Measurements from ENCODE around the gene ENOX1. TPM values are rescaled to one million over a fixed set of nuclear protein-coding genes. Genes with fewer than 3 reads are reported as not detected.

The ENOX1 gene
- total RNA-seq, 3 donors from 2014 or later (not counting 1 experiment from before 2014, with no cell fraction given), result not detected

DNA sequence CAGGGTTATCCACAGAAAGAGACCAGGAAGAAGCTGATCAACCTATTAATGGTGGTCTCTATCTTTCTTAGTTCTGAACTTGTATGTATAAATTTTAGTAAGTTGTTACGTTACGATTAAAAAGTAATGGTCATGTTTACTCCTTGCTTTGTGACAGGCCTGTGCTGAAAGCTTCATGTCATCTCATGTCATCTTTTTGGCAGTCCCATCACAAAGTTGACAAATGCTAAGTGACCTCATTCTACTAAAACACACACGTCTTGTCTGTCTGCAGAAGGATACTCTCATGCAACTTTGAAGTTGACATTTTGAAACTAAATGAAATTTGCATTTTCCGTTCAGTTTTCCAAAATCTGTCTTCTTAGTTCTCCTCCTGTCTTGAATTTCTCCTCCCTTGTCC, 417.5 kb downstream of the ENOX1 start:
- Mint-ChIP-seq H3K36me3 (no peaks in the 10 kb centered on the region), H3K4me1 (peaks cover 7 to 8% of the 10 kb centered on the region in 2 donors), H3K9me3 (no peaks in the 10 kb centered on the region), H3K27ac (no peak overlapping the region), H3K4me3 (peak overlapping the region; percentile 5), H3K27me3 (ENCODE audit: low read depth in 2 of 2) (no peaks in the 10 kb centered on the region)
- Histone ChIP-seq H3K27me3 (ENCODE audit: control insufficient read depth, insufficient read depth, low read length) (no peaks in the 10 kb centered on the region), H3K4me1 (ENCODE audit: control insufficient read depth, insufficient read depth, low read length) (no peaks in the 10 kb centered on the region), H3K36me3 (ENCODE audit: control insufficient read depth, insufficient read depth, low read length) (no peaks in the 10 kb centered on the region), H3K4me3 (ENCODE audit: low read length) (no peak overlapping the region), H3K27ac (ENCODE audit: low read length) (no peak overlapping the region), H3K9me3 (ENCODE audit: control insufficient read depth, insufficient read depth, low read length) (no peaks in the 10 kb centered on the region)
- no peak for ATAC-seq
- TF ChIP-seq, protein P1, sequence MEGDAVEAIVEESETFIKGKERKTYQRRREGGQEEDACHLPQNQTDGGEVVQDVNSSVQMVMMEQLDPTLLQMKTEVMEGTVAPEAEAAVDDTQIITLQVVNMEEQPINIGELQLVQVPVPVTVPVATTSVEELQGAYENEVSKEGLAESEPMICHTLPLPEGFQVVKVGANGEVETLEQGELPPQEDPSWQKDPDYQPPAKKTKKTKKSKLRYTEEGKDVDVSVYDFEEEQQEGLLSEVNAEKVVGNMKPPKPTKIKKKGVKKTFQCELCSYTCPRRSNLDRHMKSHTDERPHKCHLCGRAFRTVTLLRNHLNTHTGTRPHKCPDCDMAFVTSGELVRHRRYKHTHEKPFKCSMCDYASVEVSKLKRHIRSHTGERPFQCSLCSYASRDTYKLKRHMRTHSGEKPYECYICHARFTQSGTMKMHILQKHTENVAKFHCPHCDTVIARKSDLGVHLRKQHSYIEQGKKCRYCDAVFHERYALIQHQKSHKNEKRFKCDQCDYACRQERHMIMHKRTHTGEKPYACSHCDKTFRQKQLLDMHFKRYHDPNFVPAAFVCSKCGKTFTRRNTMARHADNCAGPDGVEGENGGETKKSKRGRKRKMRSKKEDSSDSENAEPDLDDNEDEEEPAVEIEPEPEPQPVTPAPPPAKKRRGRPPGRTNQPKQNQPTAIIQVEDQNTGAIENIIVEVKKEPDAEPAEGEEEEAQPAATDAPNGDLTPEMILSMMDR (IDR thresholded peaks at IDR 0.05), result no peak
- no peak for DNase-seq
- WGBS (ENCODE audit: insufficient coverage), result 88% methylated on average over 3 of the region's 4 CpGs
- intact Hi-C loops (cut with micrococcal nuclease), result no loop called here

DNA sequence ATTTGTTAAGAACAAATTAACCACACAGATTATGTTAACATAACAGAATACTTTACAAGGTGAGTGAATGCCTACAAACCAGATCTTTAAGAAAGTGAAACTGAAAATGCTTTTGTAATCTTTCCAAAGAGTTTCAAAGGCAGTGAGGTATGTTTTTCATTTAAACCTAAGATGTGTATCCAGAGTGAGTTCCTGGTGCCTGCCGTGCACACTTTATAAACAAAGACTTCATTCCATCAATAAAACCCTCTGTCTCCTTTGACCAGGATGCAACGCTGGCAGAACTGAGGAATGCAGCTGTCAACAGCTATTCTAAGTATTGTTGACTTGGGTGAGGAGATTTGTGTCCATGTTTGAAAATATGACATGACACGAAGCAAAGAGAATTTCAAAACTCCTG, 418.8 kb downstream of the ENOX1 start:
- H3K4me1 Mint-ChIP-seq, result peaks cover 7 to 8% of the 10 kb centered on the region in 2 donors
- Histone ChIP-seq H3K36me3 (ENCODE audit: control insufficient read depth, insufficient read depth, low read length) (no peaks in the 10 kb centered on the region), H3K27ac (ENCODE audit: low read length) (no peak overlapping the region), H3K9me3 (ENCODE audit: control insufficient read depth, insufficient read depth, low read length) (no peaks in the 10 kb centered on the region), H3K4me3 (ENCODE audit: low read length) (no peak overlapping the region), H3K4me1 (ENCODE audit: control insufficient read depth, insufficient read depth, low read length) (no peaks in the 10 kb centered on the region), H3K27me3 (ENCODE audit: control insufficient read depth, insufficient read depth, low read length) (no peaks in the 10 kb centered on the region)
- peak overlapping the region; percentile 54 to 75 for H3K27ac Mint-ChIP-seq
- peak in 1 of 2 donors; percentile 7 for DNase-seq
- H3K36me3 Mint-ChIP-seq, result no peaks in the 10 kb centered on the region
- H3K27me3 Mint-ChIP-seq (ENCODE audit: low read depth in 2 of 2), result no peaks in the 10 kb centered on the region
- TF ChIP-seq, protein P1 (IDR thresholded peaks at IDR 0.05), result no peak
- 57% methylated on average over 2 of the region's 3 CpGs for WGBS (ENCODE audit: insufficient coverage)
- no peaks in the 10 kb centered on the region for H3K9me3 Mint-ChIP-seq
- peak overlapping the region; percentile 70 for H3K4me3 Mint-ChIP-seq
- peak in 1 of 3 donors; percentile 54 for ATAC-seq
- intact Hi-C loops (cut with micrococcal nuclease), result no loop called here

DNA sequence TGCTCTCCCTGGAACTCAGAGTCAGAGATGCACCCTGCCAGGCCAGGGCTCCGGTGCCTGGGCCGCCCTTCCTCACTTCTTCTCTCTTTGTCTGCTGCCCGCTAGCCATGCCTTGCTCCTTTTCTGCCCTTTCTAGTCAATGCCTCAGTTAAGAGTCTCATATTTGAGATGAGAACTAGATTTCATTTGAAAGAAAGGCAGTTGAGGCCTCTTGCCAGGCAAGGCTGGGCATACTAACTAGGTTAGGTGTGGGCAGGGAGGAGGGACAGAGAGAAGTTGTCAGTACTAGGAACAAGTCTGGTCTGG, 421.8 kb downstream of the ENOX1 start:
- Histone ChIP-seq H3K4me3 (ENCODE audit: low read length) (no peak overlapping the region), H3K9me3 (ENCODE audit: control insufficient read depth, insufficient read depth, low read length) (no peaks in the 10 kb centered on the region), H3K27ac (ENCODE audit: low read length) (no peak overlapping the region), H3K4me1 (ENCODE audit: control insufficient read depth, insufficient read depth, low read length) (no peaks in the 10 kb centered on the region), H3K27me3 (ENCODE audit: control insufficient read depth, insufficient read depth, low read length) (no peaks in the 10 kb centered on the region), H3K36me3 (ENCODE audit: control insufficient read depth, insufficient read depth, low read length) (no peaks in the 10 kb centered on the region)
- no peak overlapping the region for H3K27ac Mint-ChIP-seq
- H3K9me3 Mint-ChIP-seq, result no peaks in the 10 kb centered on the region
- intact Hi-C loops (cut with micrococcal nuclease), result no loop called here
- no peak for DNase-seq
- TF ChIP-seq, protein P1 (IDR thresholded peaks at IDR 0.05), result no peak
- no peaks in the 10 kb centered on the region for H3K36me3 Mint-ChIP-seq
- 100% methylated on average over 3 of the region's 3 CpGs for WGBS (ENCODE audit: insufficient coverage)
- peaks cover 7 to 8% of the 10 kb centered on the region in 2 donors for H3K4me1 Mint-ChIP-seq
- no peak overlapping the region for H3K4me3 Mint-ChIP-seq
- no peak for ATAC-seq
- no peaks in the 10 kb centered on the region for H3K27me3 Mint-ChIP-seq (ENCODE audit: low read depth in 2 of 2)

DNA sequence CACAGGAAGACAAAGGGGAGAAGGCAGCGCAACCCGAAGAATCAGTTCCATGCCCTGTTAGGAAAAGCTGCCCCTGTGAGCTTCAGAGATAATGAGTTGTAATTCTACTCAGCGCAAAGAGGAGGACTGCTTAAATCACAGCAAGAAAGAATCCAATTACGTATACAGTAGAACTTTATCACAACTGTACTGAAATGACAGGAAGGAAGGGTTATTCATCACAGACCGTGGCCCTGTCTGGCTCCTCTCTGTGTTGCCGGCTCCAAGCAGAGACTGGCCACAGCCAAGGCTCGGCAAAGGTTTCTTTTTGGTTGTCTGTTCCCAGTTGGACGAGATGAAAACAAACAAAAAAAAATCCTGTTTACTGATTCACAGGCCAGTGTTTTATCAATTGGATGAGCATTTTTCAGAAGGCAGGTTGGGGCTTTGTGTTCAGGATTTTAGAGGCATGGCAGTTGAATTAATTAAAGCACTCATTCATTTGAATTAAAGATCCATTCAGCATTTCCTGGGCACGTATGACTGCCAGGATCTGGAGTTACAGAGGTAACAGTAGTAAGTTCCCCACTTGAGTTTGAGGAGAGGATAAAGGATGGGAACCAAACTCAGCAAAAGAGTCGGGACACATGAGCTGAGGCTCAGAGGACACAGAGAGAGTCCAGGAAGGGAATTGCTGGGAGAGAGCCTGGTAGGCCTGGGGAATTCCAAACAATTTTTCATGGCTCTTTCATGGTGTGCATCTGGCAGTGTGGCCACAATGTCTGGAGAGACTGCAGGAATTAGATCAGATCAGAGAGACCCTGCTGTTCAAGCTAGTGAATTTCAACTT, 422.3 kb downstream of the ENOX1 start:
- Mint-ChIP-seq H3K9me3 (no peaks in the 10 kb centered on the region), H3K4me3 (no peak overlapping the region), H3K27me3 (ENCODE audit: low read depth in 2 of 2) (no peaks in the 10 kb centered on the region), H3K27ac (no peak overlapping the region), H3K4me1 (peaks cover 7 to 8% of the 10 kb centered on the region in 2 donors), H3K36me3 (no peaks in the 10 kb centered on the region)
- H3K4me1 ChIP-seq (ENCODE audit: control insufficient read depth, insufficient read depth, low read length), result no peaks in the 10 kb centered on the region
- no peak overlapping the region for H3K27ac ChIP-seq (ENCODE audit: low read length)
- DNase-seq, result no peak
- 54% methylated on average over 10 of the region's 10 CpGs for WGBS (ENCODE audit: insufficient coverage)
- peak in 2 of 3 donors; percentile 33 to 39 for ATAC-seq
- TF ChIP-seq, protein P1 (IDR thresholded peaks at IDR 0.05), result no peak
- H3K4me3 ChIP-seq (ENCODE audit: low read length), result no peak overlapping the region
- H3K36me3 ChIP-seq (ENCODE audit: control insufficient read depth, insufficient read depth, low read length), result no peaks in the 10 kb centered on the region
- H3K27me3 ChIP-seq (ENCODE audit: control insufficient read depth, insufficient read depth, low read length), result no peaks in the 10 kb centered on the region
- H3K9me3 ChIP-seq (ENCODE audit: control insufficient read depth, insufficient read depth, low read length), result no peaks in the 10 kb centered on the region
- intact Hi-C loops (cut with micrococcal nuclease), result no loop called here
